Smooth muscle cell (in vitro differentiated cells): ENCODE data around the gene CCNB3. TPM values are rescaled to one million over a fixed set of nuclear protein-coding genes. Genes with fewer than 3 reads are reported as not detected.

Experiments
- DNase-seq: peaks from one replicate; lab custom pipeline; 2025; ENCODE audit not compliant: unreplicated experiment; lab: John Stamatoyannopoulos, UW
- H2AFZ ChIP-seq: fragments of 200-600 bp; sonication (generic); 2 replicates; pipeline ENCODE4 v1.6.0; 2016; ENCODE audit warnings: antibody characterized with exemption, low read depth, mild to moderate bottlenecking
- H3F3A ChIP-seq: fragments of 200-600 bp; sonication (generic); 2 replicates; pipeline ENCODE4 v1.6.0; 2017; ENCODE audit warnings: antibody characterized with exemption, low read depth
- H3K27ac ChIP-seq: fragments of 200-600 bp; sonication (generic); 2 replicates; pipeline ENCODE4 v1.5.1; 2016; ENCODE audit warnings: low read depth, mild to moderate bottlenecking
- H3K27me3 ChIP-seq: fragments of 200-600 bp; sonication (generic); 2 replicates; pipeline ENCODE4 v1.6.1; 2016; ENCODE audit warnings: low read depth, mild to moderate bottlenecking
- H3K36me3 ChIP-seq: fragments of 200-600 bp; sonication (generic); 2 replicates; pipeline ENCODE4 v1.5.1; 2016; ENCODE audit warnings: low read depth
- H3K4me1 ChIP-seq: fragments of 200-600 bp; sonication (generic); 2 replicates; pipeline ENCODE4 v1.5.1; 2016; ENCODE audit warnings: low read depth
- H3K4me2 ChIP-seq: fragments of 200-600 bp; sonication (generic); 2 replicates; pipeline ENCODE4 v1.6.0; 2016; ENCODE audit warnings: mild to moderate bottlenecking
- H3K4me3 ChIP-seq: fragments of 200-600 bp; sonication (generic); 2 replicates; pipeline ENCODE4 v1.5.1; 2016; ENCODE audit warnings: mild to moderate bottlenecking
- H3K79me2 ChIP-seq: fragments of 200-600 bp; sonication (generic); 2 replicates; pipeline ENCODE4 v1.6.0; 2016; ENCODE audit warnings: low read depth, mild to moderate bottlenecking
- H3K9ac ChIP-seq: fragments of 200-600 bp; sonication (generic); 2 replicates; pipeline ENCODE4 v1.6.0; 2016; ENCODE audit warnings: low read depth
- H3K9me3 ChIP-seq: fragments of 200-600 bp; sonication (generic); replicated peaks from 2 replicates; pipeline ENCODE4 v1.5.1; 2016; ENCODE audit warnings: low read depth
- H4K20me1 ChIP-seq: fragments of 200-600 bp; sonication (generic); 2 replicates; pipeline ENCODE4 v1.6.0; 2016; ENCODE audit warnings: low read depth
- WGBS: methylation state at CpG from one replicate; pipeline ENCODE4 v1.1.7; 2016; ENCODE audit warnings: low lambda C conversion rate; 5-methylcytosine and 5-hydroxymethylcytosine counted together
- polyA plus RNA-seq: library from polyadenylated mRNA; unstranded; fragments of >200 nt; fragmentation: Nextera tagmentation; extraction: Ambion mirVana; gene quantifications from 2 replicates; pipeline ENCODE4 v1.2.1, GENCODE V29; 2016
- total RNA-seq: library from RNA; depleted of rRNA; stranded (reverse); fragments of >200 nt; gene quantifications from 2 replicates; pipeline ENCODE4 v1.2.3, GENCODE V29; 2014
- TF ChIP-seq, protein P1 (sequence below): fragments of 200-600 bp; sonication (generic); IDR thresholded peaks from 2 replicates; pipeline ENCODE4 v1.5.1; 2017; ENCODE audit warnings: borderline replicate concordance, mild to moderate bottlenecking, antibody characterized with exemption; ENCODE audit not compliant: insufficient read depth, poor library complexity, severe bottlenecking

Gene CCNB3
- total and polyA plus RNA-seq, 2 experiments from 2014 or later, result 1.8 TPM; not detected in 1

DNA sequence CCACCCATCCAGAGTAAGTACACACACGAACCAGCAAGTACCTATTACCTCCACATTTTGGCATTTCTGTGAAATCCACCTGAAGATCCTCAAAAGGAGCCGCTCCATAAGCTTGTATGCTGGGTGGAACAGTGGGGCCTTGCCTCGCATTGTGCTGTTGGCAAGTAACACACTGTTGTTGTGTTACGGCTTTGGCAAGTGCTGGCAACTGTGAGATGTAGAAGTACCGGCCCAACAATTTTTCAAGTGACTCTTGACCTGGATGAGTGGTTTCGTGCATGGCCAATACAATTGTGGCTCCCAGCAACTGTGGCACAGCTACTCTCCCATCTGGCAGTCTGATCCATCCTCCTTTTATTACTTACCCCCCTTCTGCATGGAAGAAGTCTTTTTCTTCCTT, 128.7 kb downstream of the CCNB3 start:
- no peak overlapping the region for H2AFZ ChIP-seq
- no peak overlapping the region for H3K9ac ChIP-seq
- no peak overlapping the region for H3K4me3 ChIP-seq
- no peak overlapping the region for H3K27ac ChIP-seq
- no peaks in the 10 kb centered on the region for H3K27me3 ChIP-seq
- H3K36me3 ChIP-seq, result no peaks in the 10 kb centered on the region
- TF ChIP-seq, protein P1, sequence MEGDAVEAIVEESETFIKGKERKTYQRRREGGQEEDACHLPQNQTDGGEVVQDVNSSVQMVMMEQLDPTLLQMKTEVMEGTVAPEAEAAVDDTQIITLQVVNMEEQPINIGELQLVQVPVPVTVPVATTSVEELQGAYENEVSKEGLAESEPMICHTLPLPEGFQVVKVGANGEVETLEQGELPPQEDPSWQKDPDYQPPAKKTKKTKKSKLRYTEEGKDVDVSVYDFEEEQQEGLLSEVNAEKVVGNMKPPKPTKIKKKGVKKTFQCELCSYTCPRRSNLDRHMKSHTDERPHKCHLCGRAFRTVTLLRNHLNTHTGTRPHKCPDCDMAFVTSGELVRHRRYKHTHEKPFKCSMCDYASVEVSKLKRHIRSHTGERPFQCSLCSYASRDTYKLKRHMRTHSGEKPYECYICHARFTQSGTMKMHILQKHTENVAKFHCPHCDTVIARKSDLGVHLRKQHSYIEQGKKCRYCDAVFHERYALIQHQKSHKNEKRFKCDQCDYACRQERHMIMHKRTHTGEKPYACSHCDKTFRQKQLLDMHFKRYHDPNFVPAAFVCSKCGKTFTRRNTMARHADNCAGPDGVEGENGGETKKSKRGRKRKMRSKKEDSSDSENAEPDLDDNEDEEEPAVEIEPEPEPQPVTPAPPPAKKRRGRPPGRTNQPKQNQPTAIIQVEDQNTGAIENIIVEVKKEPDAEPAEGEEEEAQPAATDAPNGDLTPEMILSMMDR, result no peak
- no peaks in the 10 kb centered on the region for H3K9me3 ChIP-seq
- H3K4me1 ChIP-seq, result no peaks in the 10 kb centered on the region
- no peak overlapping the region for H3K4me2 ChIP-seq
- H3F3A ChIP-seq, result no peaks in the 10 kb centered on the region
- H3K79me2 ChIP-seq, result no peaks in the 10 kb centered on the region
- DNase-seq, result no peak
- 79% methylated on average over 6 of the region's 6 CpGs for WGBS
- no peaks in the 10 kb centered on the region for H4K20me1 ChIP-seq

DNA sequence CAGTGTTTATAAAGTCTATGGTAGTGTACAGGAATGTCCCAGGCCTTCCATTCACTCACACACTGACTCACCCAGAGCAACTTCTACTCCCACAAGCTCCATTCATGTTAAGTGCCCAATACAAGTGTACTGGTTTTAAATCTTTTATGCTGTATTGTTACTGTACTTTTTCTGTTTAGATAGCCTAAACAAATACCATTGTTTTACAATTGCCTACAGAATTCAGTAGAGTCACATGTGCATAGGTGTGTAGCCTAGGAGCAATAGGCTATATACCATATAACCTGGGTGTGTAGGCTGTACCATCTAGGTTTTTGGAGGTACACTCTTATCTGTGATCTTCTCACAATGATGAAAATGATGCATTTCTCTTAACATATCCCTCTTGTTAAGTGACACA, 139.4 kb downstream of the CCNB3 start:
- no peaks in the 10 kb centered on the region for H3K9me3 ChIP-seq
- no peak overlapping the region for H3K4me3 ChIP-seq
- H3K27me3 ChIP-seq, result no peaks in the 10 kb centered on the region
- no peaks in the 10 kb centered on the region for H3F3A ChIP-seq
- H3K36me3 ChIP-seq, result no peaks in the 10 kb centered on the region
- no peak for DNase-seq
- H3K4me1 ChIP-seq, result no peaks in the 10 kb centered on the region
- H3K4me2 ChIP-seq, result no peak overlapping the region
- H3K27ac ChIP-seq, result no peak overlapping the region
- no peak overlapping the region for H3K9ac ChIP-seq
- H3K79me2 ChIP-seq, result no peaks in the 10 kb centered on the region
- H2AFZ ChIP-seq, result no peak overlapping the region
- no peaks in the 10 kb centered on the region for H4K20me1 ChIP-seq
- TF ChIP-seq, protein P1, result no peak

- H3K36me3 ChIP-seq, result no peaks in the 10 kb centered on the region
- no peaks in the 10 kb centered on the region for H3F3A ChIP-seq
- no peaks in the 10 kb centered on the region for H3K9me3 ChIP-seq
- WGBS, result 59% methylated on average over 4 of the region's 4 CpGs
- H3K9ac ChIP-seq, result no peak overlapping the region
- TF ChIP-seq, protein P1, result no peak
- H4K20me1 ChIP-seq, result no peaks in the 10 kb centered on the region
- no peak overlapping the region for H3K4me2 ChIP-seq
- H3K27ac ChIP-seq, result no peak overlapping the region
- no peak for DNase-seq
- H3K4me1 ChIP-seq, result no peaks in the 10 kb centered on the region
- no peaks in the 10 kb centered on the region for H3K27me3 ChIP-seq
- H2AFZ ChIP-seq, result no peak overlapping the region
- H3K79me2 ChIP-seq, result no peaks in the 10 kb centered on the region
- no peak overlapping the region for H3K4me3 ChIP-seq
Observed at GRCh38 chrX:50372966-50373365, 168.4 kb downstream of the CCNB3 start.

DNA sequence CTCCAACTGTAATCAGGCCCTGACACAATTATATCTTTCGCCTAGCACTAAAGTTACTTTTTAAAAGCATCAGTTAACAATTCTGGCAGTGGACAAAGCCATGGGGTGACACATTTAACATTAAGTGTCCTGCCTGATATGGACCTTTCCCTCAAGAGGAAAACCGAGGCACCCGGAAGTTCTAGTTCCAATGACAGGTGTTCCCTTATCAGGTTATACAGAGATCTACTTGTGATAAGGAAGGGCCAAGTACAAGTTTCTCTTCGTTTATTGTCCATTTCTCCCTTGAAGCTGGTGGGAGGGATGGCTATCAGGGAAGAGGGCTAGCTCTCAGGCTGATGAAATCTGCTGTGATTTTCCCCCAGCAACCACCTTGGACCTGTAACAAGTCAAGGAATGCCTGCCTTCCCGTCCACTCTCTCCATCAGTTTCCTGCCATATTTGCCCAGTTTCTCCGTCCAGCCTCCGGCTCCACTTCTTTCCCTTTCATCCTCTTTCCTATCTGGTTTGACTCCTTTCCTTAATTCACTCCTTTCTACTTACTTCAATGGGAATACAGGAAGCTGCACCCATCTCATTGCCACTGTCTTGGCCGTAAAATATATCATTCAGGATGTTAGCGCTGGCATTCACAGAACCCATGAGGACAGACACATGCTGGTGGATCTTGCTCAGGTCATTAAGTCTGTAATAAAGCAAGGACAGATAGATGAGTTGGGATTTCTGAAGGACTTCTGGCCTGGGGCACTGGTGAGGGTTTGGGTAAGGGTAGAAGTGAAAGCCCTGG, 171.1 kb downstream of the CCNB3 start:
- Histone ChIP-seq H3F3A (no peaks in the 10 kb centered on the region), H3K27ac (no peak overlapping the region), H3K4me1 (no peaks in the 10 kb centered on the region), H3K9me3 (no peaks in the 10 kb centered on the region), H3K79me2 (no peaks in the 10 kb centered on the region), H3K4me2 (no peak overlapping the region), H3K4me3 (no peak overlapping the region), H2AFZ (no peak overlapping the region), H4K20me1 (no peaks in the 10 kb centered on the region), H3K27me3 (no peaks in the 10 kb centered on the region), H3K36me3 (no peaks in the 10 kb centered on the region), H3K9ac (no peak overlapping the region)
- WGBS, result 80% methylated on average over 9 of the region's 9 CpGs
- no peak for DNase-seq
- TF ChIP-seq, protein P1, result no peak
